22Rv1 (cell line): ENCODE data around the gene INO80C.
A peak's percentile ranks its signal among the peaks of the same experiment; 100 is the strongest.

Experiments used
- H3K27ac ChIP-seq: fragments of 450-650 bp; 2 replicates; pipeline ENCODE4 v1.5.1; 2017
- CTCF ChIP-seq: fragments of 450-650 bp; IDR thresholded peaks from 2 replicates; pipeline ENCODE4 v1.5.1; 2017; ENCODE audit warnings: mild to moderate bottlenecking
- ZFX ChIP-seq: fragments of 450-650 bp; IDR thresholded peaks from 2 replicates; pipeline ENCODE4 v1.6.1; 2017; ENCODE audit warnings: antibody characterized with exemption, borderline replicate concordance

The INO80C gene

GRCh38 chr18:35485852-35486251, 11.9 kb downstream of the INO80C start:
- TF ChIP-seq ZFX, result no peak
- no peak for TF ChIP-seq CTCF
- H3K27ac ChIP-seq, result no peak overlapping the region

- no peak overlapping the region for H3K27ac ChIP-seq
- no peak for TF ChIP-seq ZFX
- TF ChIP-seq CTCF, result no peak
These were observed 13.7 kb downstream of the INO80C start for GRCh38 chr18:35484034-35484433.

GRCh38 chr18:35481960-35482366, 15.8 kb downstream of the INO80C start:
- H3K27ac ChIP-seq, result no peak overlapping the region
- TF ChIP-seq CTCF, result no peak
- no peak for TF ChIP-seq ZFX

GRCh38 chr18:35479911-35480586, 17.7 kb downstream of the INO80C start:
- TF ChIP-seq ZFX (no peak), CTCF (no peak)
- H3K27ac ChIP-seq, result peak overlapping the region; percentile 57

- H3K27ac ChIP-seq, result peak overlapping the region; percentile 57
These were observed 19.0 kb downstream of the INO80C start for GRCh38 chr18:35478520-35479435.

GRCh38 chr18:35477974-35478373, 19.8 kb downstream of the INO80C start:
- H3K27ac ChIP-seq, result peak overlapping the region; percentile 57; the same call in 1 of the 2 replicates

More at GRCh38 chr18:35478520-35479435, 19.0 kb downstream of the INO80C start:
- TF ChIP-seq ZFX (no peak), CTCF (peak; percentile 23; the same call in 1 of the 2 replicates)

More at GRCh38 chr18:35477974-35478373, 19.8 kb downstream of the INO80C start:
- TF ChIP-seq CTCF, result no peak
- TF ChIP-seq ZFX, result no peak
